GM12878 (cell line): ENCODE data around the gene GPRC5D. TPM values are rescaled to one million over a fixed set of nuclear protein-coding genes. Genes with fewer than 3 reads are reported as not detected.

Experiments
- ATAC-seq: fragments of 200-7000 bp; cut with Tn5 transposase; 3 replicates; pipeline ENCODE4 v1.9.1; 2020; ENCODE audit warnings: mild to moderate bottlenecking, moderate library complexity
- BruUV-seq: library from RNA; stranded (reverse); fragments of 400-500 nt; replicated peaks from 2 replicates; lab custom pipeline; 2021; lab: Mats Ljungman, UMichigan
- CTCF ChIA-PET: fragments of 300-600 bp; sonication (Branson Sonifier 250); formaldehyde crosslinking; extraction: SDS; loops from one replicate; lab custom pipeline; 2021; ENCODE audit warnings: inconsistent platforms; lab: Yijun Ruan, JAX
- POLR2A ChIA-PET: fragments of 350-600 bp; formaldehyde crosslinking; extraction: SDS; loops from one replicate; lab custom pipeline; 2021; ENCODE audit warnings: inconsistent platforms; lab: Charles Lee
- RAD21 ChIA-PET: fragments of 300-600 bp; sonication (Branson Sonifier 250); formaldehyde crosslinking; loops from one replicate; lab custom pipeline; 2023; ENCODE audit warnings: antibody characterized with exemption; ENCODE audit not compliant: unreplicated experiment; lab: Charles Lee
- SMC1A ChIA-PET: fragments of 300-600 bp; sonication (Branson Sonifier 250); formaldehyde crosslinking; loops from one replicate; lab custom pipeline; 2023; ENCODE audit not compliant: unreplicated experiment, uncharacterized antibody; lab: Charles Lee
- DNase-seq: peaks from one replicate; pipeline ENCODE4 v3.0.0-alpha.2; 2011; ENCODE audit warnings: low read depth, low spot score
- FAIRE-seq: peaks from 3 replicates; lab custom pipeline; 2011; peaks lifted over from hg19 to GRCh38; lab: Jason Lieb, UNC
- H2AFZ ChIP-seq: 2 replicates; pipeline ENCODE4 v1.6.0; 2011; ENCODE audit warnings: low read depth, low read length, control low read depth; ENCODE audit not compliant: control insufficient read depth
- H3K27ac ChIP-seq: 2 replicates; pipeline ENCODE4 v1.5.1; 2011; ENCODE audit warnings: control low read depth; ENCODE audit not compliant: control insufficient read depth, insufficient read depth
- H3K27me3 ChIP-seq, 2 experiments: replicated peaks in 1 of 2; 2 replicates each; pipeline versions ENCODE4 v1.6.0 to v1.6.1; 2011; ENCODE audit warnings: low read length in 1 of 2; ENCODE audit not compliant: control insufficient read depth in 2 of 2, insufficient read depth in 2 of 2
- H3K36me3 ChIP-seq, 2 experiments: 2 replicates each; pipeline ENCODE4 v1.5.1; 2011; ENCODE audit warnings: low read length in 1 of 2; ENCODE audit not compliant: control insufficient read depth in 2 of 2, insufficient read depth in 2 of 2
- H3K4me1 ChIP-seq: 2 replicates; pipeline ENCODE4 v1.6.1; 2011; ENCODE audit warnings: mild to moderate bottlenecking, low read length, moderate library complexity, mixed read lengths; ENCODE audit not compliant: control insufficient read depth, insufficient read depth
- H3K4me2 ChIP-seq: 2 replicates; pipeline ENCODE4 v1.6.0; 2011; ENCODE audit warnings: control low read depth; ENCODE audit not compliant: control insufficient read depth, insufficient read depth
- H3K4me3 ChIP-seq: fragments of 200-600 bp; sonication (generic); 2 replicates; pipeline ENCODE4 v1.5.1; 2016
- H3K79me2 ChIP-seq: 2 replicates; pipeline ENCODE4 v1.6.0; 2011; ENCODE audit warnings: low read length; ENCODE audit not compliant: control insufficient read depth, insufficient read depth
- H3K9ac ChIP-seq: 2 replicates; pipeline ENCODE4 v1.8.0; 2011; ENCODE audit warnings: low read length, control low read depth, mixed read lengths; ENCODE audit not compliant: control insufficient read depth, insufficient read depth
- H3K9me3 ChIP-seq: replicated peaks from 3 replicates; pipeline ENCODE4 v1.5.1; 2011; ENCODE audit warnings: mild to moderate bottlenecking, low read length; ENCODE audit not compliant: control insufficient read depth, insufficient read depth
- H4K20me1 ChIP-seq: 2 replicates; pipeline ENCODE4 v1.6.0; 2011; ENCODE audit not compliant: control insufficient read depth, insufficient read depth
- BCL11A ChIP-seq: IDR thresholded peaks from 2 replicates; pipeline ENCODE4 v1.6.1; 2011; ENCODE audit warnings: low read depth, low read length
- BRCA1 ChIP-seq: IDR thresholded peaks from 2 replicates; pipeline ENCODE4 v1.6.1; 2011; ENCODE audit warnings: low read depth, low read length, improper control_type of control experiment
- CREM ChIP-seq: IDR thresholded peaks from 2 replicates; pipeline ENCODE4 v1.6.1; 2014; ENCODE audit warnings: antibody characterized with exemption, low read depth
- IKZF1 ChIP-seq: fragments of 450-650 bp; conservative IDR thresholded peaks from 2 replicates; pipeline ENCODE4 v1.6.1; 2017; ENCODE audit warnings: antibody characterized with exemption, mild to moderate bottlenecking
- KAT2A ChIP-seq: conservative IDR thresholded peaks from 2 replicates; pipeline ENCODE4 v1.6.1; 2011; ENCODE audit warnings: low read depth, low read length; ENCODE audit not compliant: control insufficient read depth
- MEF2A ChIP-seq: IDR thresholded peaks from 2 replicates; pipeline ENCODE4 v1.6.1; 2011; ENCODE audit warnings: low read depth, mild to moderate bottlenecking, low read length, moderate library complexity; ENCODE audit not compliant: insufficient read depth
- MTA3 ChIP-seq: IDR thresholded peaks from 2 replicates; pipeline ENCODE4 v1.6.1; 2012; ENCODE audit warnings: low read length, inconsistent platforms, borderline replicate concordance
- NFIC ChIP-seq: IDR thresholded peaks from 2 replicates; pipeline ENCODE4 v1.6.1; 2012; ENCODE audit warnings: low read depth, mild to moderate bottlenecking, inconsistent platforms, low read length, moderate library complexity
- SMAD5 ChIP-seq: IDR thresholded peaks from 2 replicates; pipeline ENCODE4 v1.6.1; 2016; ENCODE audit warnings: antibody characterized with exemption, low read depth
- SMARCA5 ChIP-seq: fragments of 450-650 bp; IDR thresholded peaks from 2 replicates; pipeline ENCODE4 v1.6.1; 2017; ENCODE audit warnings: mild to moderate bottlenecking
- ZNF24 ChIP-seq: fragments of 450-650 bp; IDR thresholded peaks from 2 replicates; pipeline ENCODE4 v1.6.1; 2017; ENCODE audit warnings: antibody characterized with exemption, mild to moderate bottlenecking
- ZZZ3 ChIP-seq: IDR thresholded peaks from 2 replicates; pipeline ENCODE4 v1.6.1; 2011; ENCODE audit warnings: low read depth; ENCODE audit not compliant: control insufficient read depth, insufficient read length
- WGBS: methylation state at CpG from one replicate; pipeline ENCODE4 v1.1.6; 2016; ENCODE audit warnings: low lambda C conversion rate; ENCODE audit not compliant: insufficient replicate concordance, insufficient coverage; ENCODE audit errors: missing lambda C conversion rate; 5-methylcytosine and 5-hydroxymethylcytosine counted together
- in situ Hi-C: fragments of 300-500 bp; cut with MboI; formaldehyde crosslinking; loops from 9 replicates; pipeline ENCODE4 v1.14.3; 2018; ENCODE audit warnings: mixed read lengths
- intact Hi-C: fragments of 100-400 bp; cut with micrococcal nuclease; formaldehyde crosslinking; loops from one replicate; pipeline ENCODE4 v1.14.2; 2022; ENCODE audit not compliant: unreplicated experiment
- polyA plus RNA-seq, 11 experiments: library from polyadenylated mRNA; depleted of rRNA in 4 of 11; unstranded in 6 of 11; stranded (reverse) in 5 of 11; fragments of >200 nt; fragmentation: Nextera tagmentation in 4 of 11; fragmentation: Illumina TruSeq in 1 of 11; extraction: Ambion mirVana in 4 of 11; extraction: Trizol in 1 of 11; gene quantifications; 1 replicate in 1 of 11; 2 replicates in 10 of 11; pipeline versions ENCODE4 v1.2.1 to v1.2.3, GENCODE V29; 2011 to 2016; ENCODE audit warnings: inconsistent platforms in 2 of 11, missing spikeins in 2 of 11, low read depth in 1 of 11
- total RNA-seq, 4 experiments: library from RNA; depleted of rRNA in 3 of 4; stranded (reverse); fragments of >200 nt in 3 of 4; fragmentation: Illumina TruSeq in 1 of 4; extraction: Trizol in 1 of 4; gene quantifications; 2 replicates each; pipeline versions ENCODE4 v1.2.1 to v1.2.3, GENCODE V29; 2013 to 2021
- TF ChIP-seq, protein P1 (sequence below), 3 experiments: IDR thresholded peaks in 2 of 3; conservative IDR thresholded peaks in 1 of 3; 2 replicates each; pipeline ENCODE4 v1.5.1; 2011; ENCODE audit warnings: low read depth in 3 of 3, low read length in 3 of 3, mild to moderate bottlenecking in 3 of 3, control low read depth in 2 of 3, moderate library complexity in 2 of 3, inconsistent platforms in 1 of 3, mixed read lengths in 1 of 3; ENCODE audit not compliant: control insufficient read depth in 2 of 3, insufficient read depth in 1 of 3; ENCODE audit errors: extremely low read depth in 1 of 3
- TF ChIP-seq, protein P2 (sequence below): fragments of 450-650 bp; IDR thresholded peaks from 2 replicates; pipeline ENCODE4 v1.6.1; 2018; ENCODE audit warnings: borderline replicate concordance, mild to moderate bottlenecking; ENCODE audit not compliant: partially characterized antibody
- TF ChIP-seq, protein P3 (sequence below): IDR thresholded peaks from 2 replicates; pipeline ENCODE4 v1.6.1; 2012; ENCODE audit warnings: low read depth, low read length, improper control_type of control experiment
- TF ChIP-seq, protein P4 (sequence below): fragments of 450-650 bp; conservative IDR thresholded peaks from 2 replicates; pipeline ENCODE4 v1.6.1; 2017; ENCODE audit warnings: mild to moderate bottlenecking, moderate library complexity

The GPRC5D gene
- total and polyA plus RNA-seq, 10 of the 15 experiments (the other 5 are each of a cell fraction or from before 2014, with no cell fraction given), result 0.18 to 0.90 (median 0.37) TPM; not detected in 3

DNA sequence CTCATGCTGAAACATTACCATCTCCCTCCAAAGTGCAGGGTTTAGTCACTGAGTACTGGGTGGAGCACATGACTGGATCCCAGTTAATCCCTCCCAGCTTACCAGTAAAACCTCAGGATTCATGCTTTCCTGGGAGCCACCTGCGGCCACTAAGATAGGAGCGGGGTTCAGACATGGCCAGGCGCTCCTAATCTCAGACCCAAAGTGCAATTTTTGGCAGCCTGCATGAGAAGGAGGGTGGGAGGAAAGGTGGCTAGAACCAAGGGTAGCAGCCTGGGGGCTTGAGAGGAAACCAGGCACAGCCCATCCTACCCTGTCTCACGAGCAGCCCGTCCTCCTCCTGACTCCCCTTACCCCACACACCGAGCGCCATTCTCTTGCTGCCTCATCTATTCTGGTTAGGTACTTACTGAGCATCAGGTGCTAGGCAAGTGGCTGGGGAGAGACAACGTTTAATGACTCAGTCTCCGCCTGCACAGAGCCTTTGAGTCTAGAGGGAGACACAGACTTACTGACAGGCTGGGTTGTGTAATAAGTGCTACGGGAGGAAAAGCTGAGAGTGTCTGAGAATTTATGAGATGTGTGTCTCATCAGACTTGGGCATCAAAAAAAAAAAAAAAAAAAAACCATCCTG, 50.7 kb downstream of the GPRC5D start (continued):
- TF ChIP-seq, protein P1, sequence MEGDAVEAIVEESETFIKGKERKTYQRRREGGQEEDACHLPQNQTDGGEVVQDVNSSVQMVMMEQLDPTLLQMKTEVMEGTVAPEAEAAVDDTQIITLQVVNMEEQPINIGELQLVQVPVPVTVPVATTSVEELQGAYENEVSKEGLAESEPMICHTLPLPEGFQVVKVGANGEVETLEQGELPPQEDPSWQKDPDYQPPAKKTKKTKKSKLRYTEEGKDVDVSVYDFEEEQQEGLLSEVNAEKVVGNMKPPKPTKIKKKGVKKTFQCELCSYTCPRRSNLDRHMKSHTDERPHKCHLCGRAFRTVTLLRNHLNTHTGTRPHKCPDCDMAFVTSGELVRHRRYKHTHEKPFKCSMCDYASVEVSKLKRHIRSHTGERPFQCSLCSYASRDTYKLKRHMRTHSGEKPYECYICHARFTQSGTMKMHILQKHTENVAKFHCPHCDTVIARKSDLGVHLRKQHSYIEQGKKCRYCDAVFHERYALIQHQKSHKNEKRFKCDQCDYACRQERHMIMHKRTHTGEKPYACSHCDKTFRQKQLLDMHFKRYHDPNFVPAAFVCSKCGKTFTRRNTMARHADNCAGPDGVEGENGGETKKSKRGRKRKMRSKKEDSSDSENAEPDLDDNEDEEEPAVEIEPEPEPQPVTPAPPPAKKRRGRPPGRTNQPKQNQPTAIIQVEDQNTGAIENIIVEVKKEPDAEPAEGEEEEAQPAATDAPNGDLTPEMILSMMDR (IDR thresholded peaks at IDR 0.05 in 2 of 3, conservative IDR thresholded peaks at IDR 0.05 in 1 of 3; ENCODE audit: control insufficient read depth in 2 of 3, extremely low read depth in 1 of 3, insufficient read depth in 1 of 3, low read depth in 3 of 3, low read length in 3 of 3), result no peak
- TF ChIP-seq ZNF24 (no peak), SMAD5 (no peak), IKZF1 (no peak)

DNA sequence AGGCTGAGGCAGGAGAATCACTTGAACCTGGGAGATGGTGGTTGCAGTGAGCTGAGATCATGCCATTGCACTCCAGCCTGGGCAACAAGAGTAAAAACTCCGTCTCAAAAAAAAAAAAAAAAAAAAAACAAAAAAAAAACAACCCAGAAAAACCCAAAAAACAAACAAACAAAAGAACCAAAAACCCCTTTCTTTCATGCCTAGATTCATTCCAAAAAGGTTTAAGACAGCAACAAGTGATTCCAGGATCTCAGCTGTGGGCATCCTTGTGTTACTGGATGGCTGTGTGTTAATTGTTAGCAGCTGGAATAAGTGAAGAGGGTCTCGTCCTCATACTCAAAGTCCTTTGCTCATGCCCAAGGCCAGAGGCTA, 51.2 kb downstream of the GPRC5D start:
- no peaks in the 10 kb centered on the region for H3K36me3 ChIP-seq
- RAD21 ChIA-PET, result interaction anchor here (0.7 kb wide), 1 partner anchor 88 kb away, joined by 5 read pairs; no protein-coding TSS in a partner anchor
- H3K79me2 ChIP-seq, result no peaks in the 10 kb centered on the region
- H3K27ac ChIP-seq, result no peak overlapping the region
- WGBS, result 0% methylated on average over 1 of the region's 2 CpGs
- no peak for ATAC-seq
- in situ Hi-C loops, result no loop called here
- H2AFZ ChIP-seq, result no peak overlapping the region
- H3K4me1 ChIP-seq, result no peaks in the 10 kb centered on the region
- BruUV-seq, result no TSS peak
- POLR2A ChIA-PET, result no interaction called here
- no peak for FAIRE-seq
- SMC1A ChIA-PET, result no interaction called here
- CTCF ChIA-PET, result no interaction called here
- no peak for DNase-seq
- peaks cover 0 to 3% of the 10 kb centered on the region in 2 experiments; a peak in 2 of 4 replicates for H3K27me3 ChIP-seq
- intact Hi-C loops, result no loop called here
- no peak overlapping the region for H3K9ac ChIP-seq
- H3K4me2 ChIP-seq, result no peak overlapping the region
- no peaks in the 10 kb centered on the region for H4K20me1 ChIP-seq
- H3K9me3 ChIP-seq, result no peaks in the 10 kb centered on the region
- H3K4me3 ChIP-seq, result no peak overlapping the region
- TF ChIP-seq SMARCA5, result no peak
- TF ChIP-seq, protein P2, sequence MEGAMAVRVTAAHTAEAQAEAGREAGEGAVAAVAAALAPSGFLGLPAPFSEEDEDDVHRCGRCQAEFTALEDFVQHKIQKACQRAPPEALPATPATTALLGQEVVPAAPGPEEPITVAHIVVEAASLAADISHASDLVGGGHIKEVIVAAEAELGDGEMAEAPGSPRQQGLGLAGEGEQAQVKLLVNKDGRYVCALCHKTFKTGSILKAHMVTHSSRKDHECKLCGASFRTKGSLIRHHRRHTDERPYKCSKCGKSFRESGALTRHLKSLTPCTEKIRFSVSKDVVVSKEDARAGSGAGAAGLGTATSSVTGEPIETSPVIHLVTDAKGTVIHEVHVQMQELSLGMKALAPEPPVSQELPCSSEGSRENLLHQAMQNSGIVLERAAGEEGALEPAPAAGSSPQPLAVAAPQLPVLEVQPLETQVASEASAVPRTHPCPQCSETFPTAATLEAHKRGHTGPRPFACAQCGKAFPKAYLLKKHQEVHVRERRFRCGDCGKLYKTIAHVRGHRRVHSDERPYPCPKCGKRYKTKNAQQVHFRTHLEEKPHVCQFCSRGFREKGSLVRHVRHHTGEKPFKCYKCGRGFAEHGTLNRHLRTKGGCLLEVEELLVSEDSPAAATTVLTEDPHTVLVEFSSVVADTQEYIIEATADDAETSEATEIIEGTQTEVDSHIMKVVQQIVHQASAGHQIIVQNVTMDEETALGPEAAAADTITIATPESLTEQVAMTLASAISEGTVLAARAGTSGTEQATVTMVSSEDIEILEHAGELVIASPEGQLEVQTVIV, result no peak
- no peak for TF ChIP-seq KAT2A
- TF ChIP-seq BCL11A, result no peak
- no peak for TF ChIP-seq MTA3
- no peak for TF ChIP-seq BRCA1
- TF ChIP-seq NFIC, result no peak
- no peak for TF ChIP-seq MEF2A
- TF ChIP-seq, protein P3, sequence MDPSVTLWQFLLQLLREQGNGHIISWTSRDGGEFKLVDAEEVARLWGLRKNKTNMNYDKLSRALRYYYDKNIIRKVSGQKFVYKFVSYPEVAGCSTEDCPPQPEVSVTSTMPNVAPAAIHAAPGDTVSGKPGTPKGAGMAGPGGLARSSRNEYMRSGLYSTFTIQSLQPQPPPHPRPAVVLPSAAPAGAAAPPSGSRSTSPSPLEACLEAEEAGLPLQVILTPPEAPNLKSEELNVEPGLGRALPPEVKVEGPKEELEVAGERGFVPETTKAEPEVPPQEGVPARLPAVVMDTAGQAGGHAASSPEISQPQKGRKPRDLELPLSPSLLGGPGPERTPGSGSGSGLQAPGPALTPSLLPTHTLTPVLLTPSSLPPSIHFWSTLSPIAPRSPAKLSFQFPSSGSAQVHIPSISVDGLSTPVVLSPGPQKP, result no peak
- TF ChIP-seq, protein P4, sequence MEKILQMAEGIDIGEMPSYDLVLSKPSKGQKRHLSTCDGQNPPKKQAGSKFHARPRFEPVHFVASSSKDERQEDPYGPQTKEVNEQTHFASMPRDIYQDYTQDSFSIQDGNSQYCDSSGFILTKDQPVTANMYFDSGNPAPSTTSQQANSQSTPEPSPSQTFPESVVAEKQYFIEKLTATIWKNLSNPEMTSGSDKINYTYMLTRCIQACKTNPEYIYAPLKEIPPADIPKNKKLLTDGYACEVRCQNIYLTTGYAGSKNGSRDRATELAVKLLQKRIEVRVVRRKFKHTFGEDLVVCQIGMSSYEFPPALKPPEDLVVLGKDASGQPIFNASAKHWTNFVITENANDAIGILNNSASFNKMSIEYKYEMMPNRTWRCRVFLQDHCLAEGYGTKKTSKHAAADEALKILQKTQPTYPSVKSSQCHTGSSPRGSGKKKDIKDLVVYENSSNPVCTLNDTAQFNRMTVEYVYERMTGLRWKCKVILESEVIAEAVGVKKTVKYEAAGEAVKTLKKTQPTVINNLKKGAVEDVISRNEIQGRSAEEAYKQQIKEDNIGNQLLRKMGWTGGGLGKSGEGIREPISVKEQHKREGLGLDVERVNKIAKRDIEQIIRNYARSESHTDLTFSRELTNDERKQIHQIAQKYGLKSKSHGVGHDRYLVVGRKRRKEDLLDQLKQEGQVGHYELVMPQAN, result no peak
- no peak for TF ChIP-seq CREM
- no peak for TF ChIP-seq ZZZ3
